Fibroblast of the aortic adventitia (primary cell): ENCODE data around the gene RFFL. TPM values are rescaled to one million over a fixed set of nuclear protein-coding genes. Genes with fewer than 3 reads are reported as not detected.
A peak's percentile ranks its signal among the peaks of the same experiment; 100 is the strongest.
"Not testable (repeated sequence)": the region's sequence is repeated elsewhere in the genome, so short reads cannot be mapped to it uniquely, and the experiment has no call there.

Experiments
- DNase-seq: peaks from one replicate; pipeline ENCODE4 v3.0.0-alpha.2; 2010; ENCODE audit warnings: low read depth
- H3K4me3 ChIP-seq: 2 replicates; pipeline ENCODE4 v1.5.1; 2011; ENCODE audit warnings: low read depth, mild to moderate bottlenecking, control low read depth, low read length, moderate library complexity
- CTCF ChIP-seq: IDR thresholded peaks from 2 replicates; pipeline ENCODE4 v1.5.1; 2011; ENCODE audit warnings: mild to moderate bottlenecking, low read length, control low read depth, inconsistent platforms; ENCODE audit not compliant: insufficient read depth
- total RNA-seq: library from RNA; depleted of rRNA; stranded (reverse); fragments of >200 nt; gene quantifications from 2 replicates; pipeline ENCODE4 v1.2.3, GENCODE V29; 2012; ENCODE audit warnings: low replicate concordance

RFFL gene
- total RNA-seq, 1 donor: 17.0 TPM

GRCh38 chr17:35038453-35038852 is 25.1 kb downstream of the RFFL start:
- no peak for TF ChIP-seq CTCF

GRCh38 chr17:35030780-35031179 is 32.7 kb downstream of the RFFL start:
- DNase-seq: no peak
- H3K4me3 ChIP-seq: no peak overlapping the region
- TF ChIP-seq CTCF: no peak

More at GRCh38 chr17:35038453-35038852, 25.1 kb downstream of the RFFL start:
- no peak for DNase-seq
- H3K4me3 ChIP-seq: no peak overlapping the region

GRCh38 chr17:35028531-35029262 is 34.8 kb downstream of the RFFL start:
- no peak for TF ChIP-seq CTCF
- DNase-seq: peak; percentile 44
- H3K4me3 ChIP-seq: no peak overlapping the region

- not testable (repeated sequence) for DNase-seq, H3K4me3 ChIP-seq
Observed at GRCh38 chr17:35028097-35028496, 35.4 kb downstream of the RFFL start.

- no peak for TF ChIP-seq CTCF
Observed at GRCh38 chr17:35025541-35025940, 38.0 kb downstream of the RFFL start.

GRCh38 chr17:35023538-35023937 is 40.0 kb downstream of the RFFL start:
- H3K4me3 ChIP-seq: no peak overlapping the region
- no peak for TF ChIP-seq CTCF
- no peak for DNase-seq

More at GRCh38 chr17:35025541-35025940, 38.0 kb downstream of the RFFL start:
- H3K4me3 ChIP-seq: no peak overlapping the region
- DNase-seq: no peak

GRCh38 chr17:35022536-35023063 is 40.9 kb downstream of the RFFL start:
- peak; percentile 88 for DNase-seq
- peak; percentile 61 for TF ChIP-seq CTCF
- no peak overlapping the region for H3K4me3 ChIP-seq
